G401.6 (cell line): ENCODE measurements around the gene PRR29.

Source experiments
- FAIRE-seq: peaks from 2 replicates; lab custom pipeline; 2012; peaks lifted over from hg19 to GRCh38; lab: Jason Lieb, UNC

PRR29 gene

GRCh38 chr17:64042700-64043485 is 44.7 kb downstream of the PRR29 start:
- no peak for FAIRE-seq

GRCh38 chr17:64045176-64045575 is 47.0 kb downstream of the PRR29 start:
- no peak for FAIRE-seq

- FAIRE-seq: no peak
These were observed 50.7 kb downstream of the PRR29 start for GRCh38 chr17:64048805-64049204.

- FAIRE-seq: no peak
These were observed 53.0 kb downstream of the PRR29 start for GRCh38 chr17:64051153-64051552.

GRCh38 chr17:64053101-64053500 is 55.0 kb downstream of the PRR29 start:
- no peak for FAIRE-seq
